H1 (cell line): ENCODE measurements around the gene SOX30. TPM values are rescaled to one million over a fixed set of nuclear protein-coding genes. Genes with fewer than 3 reads are reported as not detected.

Source experiments
- CTCF ChIA-PET: fragments of 300-600 bp; sonication (Branson Sonifier 250); formaldehyde crosslinking; loops from one replicate; lab custom pipeline; 2021; ENCODE audit not compliant: partially characterized antibody; lab: Charles Lee
- POLR2A ChIA-PET: fragments of 300-600 bp; sonication (Branson Sonifier 250); formaldehyde crosslinking; loops from one replicate; lab custom pipeline; 2021; ENCODE audit warnings: inconsistent platforms; ENCODE audit not compliant: partially characterized antibody; lab: Charles Lee
- DNase-seq, 2 experiments: peaks; one replicate each; pipeline versions ENCODE4 v3.0.0 to v3.0.0-alpha.2; 2010 to 2022; ENCODE audit warnings: low spot score in 2 of 2, low read depth in 1 of 2, mixed read lengths in 1 of 2
- FAIRE-seq: peaks from 2 replicates; lab custom pipeline; 2011; peaks lifted over from hg19 to GRCh38; lab: Jason Lieb, UNC
- H2AFZ ChIP-seq: 2 replicates; pipeline ENCODE4 v1.8.1; 2012; ENCODE audit warnings: low read length, inconsistent platforms
- H2AK5ac ChIP-seq: 2 replicates; pipeline ENCODE4 v1.6.1; 2013; ENCODE audit warnings: low read depth, low read length
- H2BK120ac ChIP-seq: replicated peaks from 2 replicates; pipeline ENCODE3; 2013; ENCODE audit warnings: low read depth, low read length, inconsistent platforms
- H2BK12ac ChIP-seq: 2 replicates; pipeline ENCODE4 v1.6.1; 2013; ENCODE audit warnings: low read depth, low read length
- H2BK15ac ChIP-seq: 2 replicates; pipeline ENCODE4 v1.6.1; 2013; ENCODE audit warnings: low read length
- H2BK20ac ChIP-seq: 2 replicates; pipeline ENCODE4 v1.6.1; 2013; ENCODE audit warnings: low read length
- H2BK5ac ChIP-seq: 2 replicates; pipeline ENCODE4 v1.6.1; 2013; ENCODE audit warnings: low read depth, low read length
- H3K14ac ChIP-seq: 2 replicates; pipeline ENCODE4 v1.6.1; 2013; ENCODE audit warnings: inconsistent platforms; ENCODE audit not compliant: insufficient read length
- H3K18ac ChIP-seq: 2 replicates; pipeline ENCODE4 v1.6.1; 2013; ENCODE audit warnings: low read length; ENCODE audit errors: extremely low read depth
- H3K23ac ChIP-seq: 2 replicates; pipeline ENCODE4 v1.6.1; 2013; ENCODE audit warnings: inconsistent platforms; ENCODE audit not compliant: insufficient read length
- H3K23me2 ChIP-seq: 2 replicates; pipeline ENCODE4 v1.6.1; 2013; ENCODE audit warnings: low read depth, low read length
- H3K27ac ChIP-seq: 2 replicates; pipeline ENCODE4 v1.6.1; 2011; ENCODE audit warnings: low read depth, low read length, inconsistent platforms
- H3K27me3 ChIP-seq, 4 experiments: replicated peaks in 1 of 4; 1 replicate in 1 of 4; 2 replicates in 3 of 4; pipeline versions ENCODE4 v1.6.1 to v1.8.1; 2011 to 2013; ENCODE audit warnings: low read length in 3 of 4, mild to moderate bottlenecking in 3 of 4, inconsistent platforms in 2 of 4, mixed read lengths in 2 of 4, moderate library complexity in 1 of 4; ENCODE audit not compliant: control insufficient read depth in 3 of 4, insufficient read depth in 3 of 4; ENCODE audit errors: extremely low read depth in 1 of 4
- H3K36me3 ChIP-seq, 4 experiments: 2 replicates each; pipeline versions ENCODE4 v1.6.1 to v1.8.1; 2011 to 2013; ENCODE audit warnings: mild to moderate bottlenecking in 4 of 4, low read length in 3 of 4, moderate library complexity in 2 of 4, control low read depth in 1 of 4, inconsistent platforms in 1 of 4; ENCODE audit not compliant: insufficient read depth in 4 of 4, control insufficient read depth in 2 of 4
- H3K4ac ChIP-seq: replicated peaks from 2 replicates; pipeline ENCODE3; 2013; ENCODE audit warnings: low read length, low read depth, mixed read lengths, inconsistent platforms; ENCODE audit not compliant: insufficient read length
- H3K4me1 ChIP-seq, 4 experiments: replicated peaks in 1 of 4; 1 replicate in 1 of 4; 2 replicates in 3 of 4; pipeline versions ENCODE4 v1.6.1 to v1.8.1; 2011 to 2013; ENCODE audit warnings: low read length in 3 of 4, inconsistent platforms in 2 of 4, mixed read lengths in 1 of 4; ENCODE audit not compliant: insufficient read depth in 4 of 4, control insufficient read depth in 3 of 4
- H3K4me2 ChIP-seq, 2 experiments: 2 replicates each; pipeline versions ENCODE4 v1.6.1 to v1.8.1; 2011 to 2013; ENCODE audit warnings: low read depth in 2 of 2, low read length in 2 of 2, control low read depth in 1 of 2, inconsistent platforms in 1 of 2, mild to moderate bottlenecking in 1 of 2; ENCODE audit not compliant: insufficient read depth in 1 of 2
- H3K4me3 ChIP-seq, 4 experiments: fragments of 200-600, 300-600 bp in 1 of 4; sonication (generic), shearing (Covaris generic), sonication (Bioruptor Twin) in 1 of 4; 2 replicates each; pipeline versions ENCODE4 v1.5.1 to v1.8.1; 2011 to 2016; ENCODE audit warnings: low read length in 4 of 4, low read depth in 3 of 4, control low read depth in 2 of 4, inconsistent platforms in 2 of 4, mild to moderate bottlenecking in 2 of 4, mixed read lengths in 1 of 4, moderate library complexity in 1 of 4; ENCODE audit not compliant: insufficient read depth in 2 of 4; ENCODE audit errors: extremely low read depth in 1 of 4
- H3K56ac ChIP-seq: replicated peaks from 2 replicates; pipeline ENCODE3; 2013; ENCODE audit warnings: low read depth, mild to moderate bottlenecking, mixed read lengths, low read length, inconsistent platforms; ENCODE audit not compliant: insufficient read length
- H3K79me1 ChIP-seq: 2 replicates; pipeline ENCODE4 v1.6.1; 2013; ENCODE audit warnings: low read depth, low read length, control low read depth
- H3K79me2 ChIP-seq, 2 experiments: 2 replicates each; pipeline versions ENCODE4 v1.6.1 to v1.8.1; 2012 to 2013; ENCODE audit warnings: low read length in 2 of 2, mild to moderate bottlenecking in 2 of 2, inconsistent platforms in 1 of 2; ENCODE audit not compliant: insufficient read depth in 2 of 2, control insufficient read depth in 1 of 2
- H3K9ac ChIP-seq, 4 experiments: replicated peaks in 1 of 4; 1 replicate in 1 of 4; 2 replicates in 3 of 4; pipeline versions ENCODE4 v1.6.1 to v1.8.1; 2011 to 2013; ENCODE audit warnings: low read depth in 3 of 4, low read length in 3 of 4, control low read depth in 2 of 4, mild to moderate bottlenecking in 2 of 4, moderate library complexity in 2 of 4, inconsistent platforms in 1 of 4; ENCODE audit errors: extremely low read depth in 1 of 4
- H3K9me3 ChIP-seq, 2 experiments: 2 replicates each; pipeline versions ENCODE4 v1.6.1 to v1.8.1; 2012 to 2013; ENCODE audit warnings: mild to moderate bottlenecking in 2 of 2, moderate library complexity in 2 of 2, control low read depth in 1 of 2, inconsistent platforms in 1 of 2, low read depth in 1 of 2, low read length in 1 of 2, mixed read lengths in 1 of 2; ENCODE audit not compliant: insufficient read depth in 2 of 2
- H4K20me1 ChIP-seq, 2 experiments: replicated peaks in 1 of 2; 2 replicates each; pipeline versions ENCODE3 to v1.8.1; 2011 to 2013; ENCODE audit warnings: inconsistent platforms in 2 of 2, low read length in 2 of 2, mild to moderate bottlenecking in 1 of 2; ENCODE audit not compliant: insufficient read depth in 2 of 2, control insufficient read depth in 1 of 2
- H4K5ac ChIP-seq: 2 replicates; pipeline ENCODE4 v1.6.1; 2013; ENCODE audit warnings: low read length, low read depth, mixed read lengths, inconsistent platforms; ENCODE audit not compliant: insufficient read length
- H4K8ac ChIP-seq: 2 replicates; pipeline ENCODE4 v1.8.0; 2013; ENCODE audit warnings: mild to moderate bottlenecking, moderate library complexity, low read length, inconsistent platforms; ENCODE audit not compliant: insufficient read depth; ENCODE audit errors: extremely low read depth
- H4K91ac ChIP-seq: replicated peaks from 2 replicates; pipeline ENCODE3; 2013; ENCODE audit warnings: low read length, mixed read lengths, inconsistent platforms; ENCODE audit not compliant: insufficient read length
- ATF3 ChIP-seq: IDR thresholded peaks from 2 replicates; pipeline ENCODE4 v1.6.1; 2011; ENCODE audit warnings: low read depth, mild to moderate bottlenecking, low read length; ENCODE audit not compliant: insufficient read depth
- CEBPB ChIP-seq: IDR thresholded peaks from 2 replicates; pipeline ENCODE4 v1.6.1; 2012; ENCODE audit warnings: low read depth, low read length
- POU5F1 ChIP-seq: IDR thresholded peaks from 2 replicates; pipeline ENCODE4 v1.6.1; 2011; ENCODE audit warnings: low read depth, mild to moderate bottlenecking, low read length, moderate library complexity
- SRF ChIP-seq: IDR thresholded peaks from 2 replicates; pipeline ENCODE4 v1.6.1; 2011; ENCODE audit warnings: mild to moderate bottlenecking, low read depth, low read length, moderate library complexity
- WGBS, 2 experiments: shearing (Covaris generic) in 1 of 2; methylation state at CpG; one replicate each; pipeline versions ENCODE4 v1.1.6 to v1.1.7; 2013 to 2015; ENCODE audit warnings: low lambda C conversion rate in 2 of 2, mixed read lengths in 2 of 2, inconsistent platforms in 1 of 2, low coverage in 1 of 2, missing lambda C conversion rate in 1 of 2; ENCODE audit not compliant: insufficient replicate concordance in 2 of 2, insufficient coverage in 1 of 2, insufficient read length in 1 of 2; ENCODE audit errors: extremely low coverage in 1 of 2, missing lambda C conversion rate in 1 of 2; 5-methylcytosine and 5-hydroxymethylcytosine counted together
- polyA plus RNA-seq, 7 experiments: library from polyadenylated mRNA; depleted of rRNA in 3 of 7; stranded (reverse) in 5 of 7; unstranded in 2 of 7; fragments of >200 nt in 5 of 7; fragments of 200-250 nt in 2 of 7; gene quantifications; 1 replicate in 5 of 7; 2 replicates in 1 of 7; 4 replicates in 1 of 7; pipeline versions ENCODE4 v1.2.1 to v1.2.3, GENCODE V29; 2011 to 2013; ENCODE audit warnings: missing spikeins in 2 of 7, mixed read lengths in 2 of 7
- total RNA-seq: library from RNA; stranded (reverse); fragmentation: NEBNext Ultra II Directional; extraction: Animal tissue kit (Norgen Biotek cat#: 25700); gene quantifications from 2 replicates; pipeline ENCODE4 v1.2.1, GENCODE V29; 2021

SOX30 gene
- total and polyA plus RNA-seq, 2 of the 8 experiments (the other 6 are each of a cell fraction or from before 2014, with no cell fraction given), result 0.35 TPM; not detected in 1

- Histone ChIP-seq H3K79me1 (no peaks in the 10 kb centered on the region), H3K27me3 (no peaks in the 10 kb centered on the region), H3K4me2 (no peak overlapping the region), H2BK20ac (no peak overlapping the region), H3K18ac (no peak overlapping the region), H2BK15ac (no peak overlapping the region), H4K20me1 (no peaks in the 10 kb centered on the region), H3K23me2 (no peaks in the 10 kb centered on the region), H3K9ac (no peak overlapping the region), H4K8ac (no peak overlapping the region), H3K79me2 (no peaks in the 10 kb centered on the region), H2AK5ac (no peak overlapping the region), H2AFZ (no peak overlapping the region), H3K36me3 (no peaks in the 10 kb centered on the region), H2BK120ac (no peak overlapping the region), H3K56ac (no peak overlapping the region), H2BK5ac (no peak overlapping the region), H3K14ac (no peak overlapping the region), H3K4me1 (no peaks in the 10 kb centered on the region), H4K5ac (no peak overlapping the region), H3K4me3 (no peak overlapping the region), H4K91ac (no peak overlapping the region), H3K9me3 (no peaks in the 10 kb centered on the region), H3K27ac (no peak overlapping the region), H3K23ac (no peak overlapping the region), H2BK12ac (no peak overlapping the region), H3K4ac (no peak overlapping the region)
- TF ChIP-seq ATF3 (no peak), SRF (no peak), CEBPB (no peak), POU5F1 (no peak)
- DNase-seq (no peak), FAIRE-seq (no peak)
- ChIA-PET CTCF (interaction anchor here (0.5 to 0.7 kb wide), 3 partner anchors 137 to 209 kb away, joined by 3 to 4 read pairs (median 3); no protein-coding TSS in a partner anchor), POLR2A (no interaction called here)
- WGBS, 2 experiments, result 85% methylated on average over 1 of the region's 1 CpG; no CpG with 5 or more reads in 1 of the 2 experiments
Measured at GRCh38 chr5:157597277-157597676, 55.0 kb downstream of the SOX30 start.
